Gastroesophageal sphincter (tissue), 3 donors: ENCODE results near the gene TTLL9.

ENCODE experiments used
- CTCF ChIP-seq, 4 experiments: fragments of 200-600 bp in 2 of 4; fragments of 450-650 bp in 2 of 4; sonication (generic) in 1 of 4; IDR thresholded peaks; one replicate each; pipeline ENCODE4 v1.5.1; 2017 to 2019; ENCODE audit warnings: antibody characterized with exemption in 4 of 4, mild to moderate bottlenecking in 2 of 4, moderate library complexity in 2 of 4
- POLR2A ChIP-seq, 2 donors: fragments of 450-650 bp; IDR thresholded peaks; one replicate each; pipeline ENCODE4 v1.6.1; 2017; ENCODE audit warnings: antibody characterized with exemption in 2 of 2, mild to moderate bottlenecking in 2 of 2, moderate library complexity in 1 of 2
- POLR2AphosphoS5 ChIP-seq: sonication (generic); formaldehyde crosslinking; IDR thresholded peaks from one replicate; pipeline ENCODE4 v1.6.1; 2017; ENCODE audit warnings: antibody characterized with exemption

GRCh38 chr20:31851240-31851955 is 19.0 kb upstream of the TTLL9 start:
- TF ChIP-seq POLR2A (IDR thresholded peaks at IDR 0.05) (no peak), CTCF (IDR thresholded peaks at IDR 0.05) (no peak), POLR2AphosphoS5 (no peak)
